ENCODE results near the gene DNAJC17. TPM values are rescaled to one million over a fixed set of nuclear protein-coding genes. Genes with fewer than 3 reads are reported as not detected.

DNAJC17 gene
- total and polyA plus RNA-seq, 4 donors = 10.0 to 32.5 (median 19.9) TPM

- 69% methylated on average over 8 of the region's 8 CpGs for WGBS
Measured at GRCh38 chr15:40856746-40857145, 49.5 kb upstream of the DNAJC17 start.

GRCh38 chr15:40855706-40856234 lies 48.5 kb upstream of the DNAJC17 start:
- no peak for DNase-seq (ENCODE audit: low spot score)
- TF ChIP-seq, protein P1, sequence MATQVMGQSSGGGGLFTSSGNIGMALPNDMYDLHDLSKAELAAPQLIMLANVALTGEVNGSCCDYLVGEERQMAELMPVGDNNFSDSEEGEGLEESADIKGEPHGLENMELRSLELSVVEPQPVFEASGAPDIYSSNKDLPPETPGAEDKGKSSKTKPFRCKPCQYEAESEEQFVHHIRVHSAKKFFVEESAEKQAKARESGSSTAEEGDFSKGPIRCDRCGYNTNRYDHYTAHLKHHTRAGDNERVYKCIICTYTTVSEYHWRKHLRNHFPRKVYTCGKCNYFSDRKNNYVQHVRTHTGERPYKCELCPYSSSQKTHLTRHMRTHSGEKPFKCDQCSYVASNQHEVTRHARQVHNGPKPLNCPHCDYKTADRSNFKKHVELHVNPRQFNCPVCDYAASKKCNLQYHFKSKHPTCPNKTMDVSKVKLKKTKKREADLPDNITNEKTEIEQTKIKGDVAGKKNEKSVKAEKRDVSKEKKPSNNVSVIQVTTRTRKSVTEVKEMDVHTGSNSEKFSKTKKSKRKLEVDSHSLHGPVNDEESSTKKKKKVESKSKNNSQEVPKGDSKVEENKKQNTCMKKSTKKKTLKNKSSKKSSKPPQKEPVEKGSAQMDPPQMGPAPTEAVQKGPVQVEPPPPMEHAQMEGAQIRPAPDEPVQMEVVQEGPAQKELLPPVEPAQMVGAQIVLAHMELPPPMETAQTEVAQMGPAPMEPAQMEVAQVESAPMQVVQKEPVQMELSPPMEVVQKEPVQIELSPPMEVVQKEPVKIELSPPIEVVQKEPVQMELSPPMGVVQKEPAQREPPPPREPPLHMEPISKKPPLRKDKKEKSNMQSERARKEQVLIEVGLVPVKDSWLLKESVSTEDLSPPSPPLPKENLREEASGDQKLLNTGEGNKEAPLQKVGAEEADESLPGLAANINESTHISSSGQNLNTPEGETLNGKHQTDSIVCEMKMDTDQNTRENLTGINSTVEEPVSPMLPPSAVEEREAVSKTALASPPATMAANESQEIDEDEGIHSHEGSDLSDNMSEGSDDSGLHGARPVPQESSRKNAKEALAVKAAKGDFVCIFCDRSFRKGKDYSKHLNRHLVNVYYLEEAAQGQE (IDR thresholded peaks at IDR 0.05) = no peak
- TF ChIP-seq SP1 (IDR thresholded peaks at IDR 0.05) (no peak), YY1 (IDR thresholded peaks at IDR 0.05) (no peak), NR2F2 (IDR thresholded peaks at IDR 0.05) (no peak), GABPA (IDR thresholded peaks at IDR 0.05 in 1 of 2, conservative IDR thresholded peaks at IDR 0.05 in 1 of 2) (no peak), FOXA2 (IDR thresholded peaks at IDR 0.05) (no peak), TAF1 (conservative IDR thresholded peaks at IDR 0.05) (no peak), HNF4A (conservative IDR thresholded peaks at IDR 0.05) (no peak), RXRA (IDR thresholded peaks at IDR 0.05) (no peak), ZBTB33 (IDR thresholded peaks at IDR 0.05) (no peak)
- TF ChIP-seq, protein P2, sequence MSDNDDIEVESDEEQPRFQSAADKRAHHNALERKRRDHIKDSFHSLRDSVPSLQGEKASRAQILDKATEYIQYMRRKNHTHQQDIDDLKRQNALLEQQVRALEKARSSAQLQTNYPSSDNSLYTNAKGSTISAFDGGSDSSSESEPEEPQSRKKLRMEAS (IDR thresholded peaks at IDR 0.05) = no peak
- no peak overlapping the region for H3K9ac ChIP-seq (ENCODE audit: low read depth in 1 of 2, low read length in 2 of 2)
- no peaks in the 10 kb centered on the region for H3K27me3 ChIP-seq (ENCODE audit: control insufficient read depth in 4 of 4, insufficient read depth in 4 of 4, low read length in 3 of 4)
- H3K4me3 ChIP-seq (ENCODE audit: low read depth in 1 of 3, low read length in 3 of 3) = no peak overlapping the region
- no peaks in the 10 kb centered on the region for H3K36me3 ChIP-seq (ENCODE audit: control insufficient read depth in 4 of 4, insufficient read depth in 3 of 4, low read depth in 1 of 4, low read length in 3 of 4)
- no peaks in the 10 kb centered on the region for H3K9me3 ChIP-seq (ENCODE audit: control insufficient read depth in 4 of 4, low read length in 3 of 4)
- H3K27ac ChIP-seq (ENCODE audit: low read depth in 1 of 2, low read length in 2 of 2) = no peak overlapping the region
- WGBS = 87% methylated on average over 13 of the region's 13 CpGs
- H3K4me1 ChIP-seq (ENCODE audit: control insufficient read depth in 4 of 4, insufficient read depth in 4 of 4, low read length in 3 of 4) = peaks cover 0 to 11% (median 3%) of the 10 kb centered on the region in 4 donors

More at GRCh38 chr15:40856746-40857145, 49.5 kb upstream of the DNAJC17 start:
- H3K27me3 ChIP-seq (ENCODE audit: control insufficient read depth in 4 of 4, insufficient read depth in 4 of 4, low read length in 3 of 4) = no peaks in the 10 kb centered on the region
- no peak overlapping the region for H3K4me3 ChIP-seq (ENCODE audit: low read depth in 1 of 3, low read length in 3 of 3)
- TF ChIP-seq HNF4A (conservative IDR thresholded peaks at IDR 0.05) = no peak
- TF ChIP-seq RXRA (IDR thresholded peaks at IDR 0.05) = no peak
- no peak for TF ChIP-seq CTCF (IDR thresholded peaks at IDR 0.05; ENCODE audit: low read depth, low read length, missing input control)
- TF ChIP-seq HNF4G (IDR thresholded peaks at IDR 0.05) = no peak
- TF ChIP-seq, protein P1 (IDR thresholded peaks at IDR 0.05) = no peak
- TF ChIP-seq NR2F2 (IDR thresholded peaks at IDR 0.05) = no peak
- no peak for TF ChIP-seq SP1 (IDR thresholded peaks at IDR 0.05)
- no peak for TF ChIP-seq EGR1 (IDR thresholded peaks at IDR 0.05; ENCODE audit: low read depth in 2 of 2)
- TF ChIP-seq, protein P3, sequence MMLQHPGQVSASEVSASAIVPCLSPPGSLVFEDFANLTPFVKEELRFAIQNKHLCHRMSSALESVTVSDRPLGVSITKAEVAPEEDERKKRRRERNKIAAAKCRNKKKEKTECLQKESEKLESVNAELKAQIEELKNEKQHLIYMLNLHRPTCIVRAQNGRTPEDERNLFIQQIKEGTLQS (IDR thresholded peaks at IDR 0.05) = no peak
- TF ChIP-seq FOXA2 (IDR thresholded peaks at IDR 0.05) = no peak
- peaks cover 0 to 11% (median 3%) of the 10 kb centered on the region in 4 donors for H3K4me1 ChIP-seq (ENCODE audit: control insufficient read depth in 4 of 4, insufficient read depth in 4 of 4, low read length in 3 of 4)
- H3K9ac ChIP-seq (ENCODE audit: low read depth in 1 of 2, low read length in 2 of 2) = no peak overlapping the region
- no peaks in the 10 kb centered on the region for H3K9me3 ChIP-seq (ENCODE audit: control insufficient read depth in 4 of 4, low read length in 3 of 4)
- H3K36me3 ChIP-seq (ENCODE audit: control insufficient read depth in 4 of 4, insufficient read depth in 3 of 4, low read depth in 1 of 4, low read length in 3 of 4) = no peaks in the 10 kb centered on the region
- DNase-seq (ENCODE audit: low spot score) = no peak
- no peak overlapping the region for H3K27ac ChIP-seq (ENCODE audit: low read depth in 1 of 2, low read length in 2 of 2)

All from liver (tissue), 9 donors.